ENCODE results near the gene TIMM13.

DNA sequence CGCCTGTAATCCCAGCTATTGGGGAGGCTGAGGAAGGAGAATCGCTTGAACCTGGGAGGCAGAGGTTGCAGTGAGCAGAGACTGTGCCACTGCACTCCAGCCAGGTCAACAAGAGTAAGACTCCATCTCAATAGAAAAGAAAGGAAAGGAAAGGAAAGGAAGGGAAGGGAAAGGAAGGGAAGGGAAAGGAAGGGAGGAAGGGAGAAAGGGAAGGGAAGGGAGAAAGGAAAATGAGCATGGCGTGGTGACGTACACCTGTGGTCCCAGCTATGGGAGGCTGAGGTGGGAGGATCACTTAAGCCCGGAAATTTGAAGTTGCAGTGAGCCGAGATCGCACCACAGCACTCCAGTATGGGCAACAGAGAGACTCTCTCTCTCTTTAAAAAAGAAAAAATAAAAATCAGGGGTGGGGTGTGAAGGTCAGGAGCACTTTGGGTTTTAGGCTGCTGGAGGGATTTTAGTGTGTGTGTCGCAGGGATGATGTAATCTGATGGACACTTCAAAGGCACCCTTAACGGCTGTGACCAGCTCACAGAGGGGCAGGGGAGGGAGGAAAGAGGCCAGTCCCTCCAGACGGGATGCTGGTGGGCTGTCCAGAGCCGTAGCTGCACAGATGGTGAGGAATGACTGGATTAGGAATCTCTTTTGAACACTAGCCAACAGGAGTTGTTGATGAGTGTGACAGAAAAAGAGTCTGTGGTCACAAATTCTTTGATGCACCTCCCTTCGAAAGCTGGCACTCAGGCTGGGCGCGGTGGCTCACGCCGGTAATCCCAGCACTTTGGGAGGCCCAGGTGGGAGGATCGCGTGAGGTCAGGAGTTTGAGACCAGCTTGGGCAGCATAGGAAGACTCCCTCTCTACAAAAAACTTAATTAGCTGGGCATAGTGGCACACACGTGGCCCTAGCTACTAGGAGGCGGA, 39.8 kb downstream of the TIMM13 start:
- TF ChIP-seq, protein P1, sequence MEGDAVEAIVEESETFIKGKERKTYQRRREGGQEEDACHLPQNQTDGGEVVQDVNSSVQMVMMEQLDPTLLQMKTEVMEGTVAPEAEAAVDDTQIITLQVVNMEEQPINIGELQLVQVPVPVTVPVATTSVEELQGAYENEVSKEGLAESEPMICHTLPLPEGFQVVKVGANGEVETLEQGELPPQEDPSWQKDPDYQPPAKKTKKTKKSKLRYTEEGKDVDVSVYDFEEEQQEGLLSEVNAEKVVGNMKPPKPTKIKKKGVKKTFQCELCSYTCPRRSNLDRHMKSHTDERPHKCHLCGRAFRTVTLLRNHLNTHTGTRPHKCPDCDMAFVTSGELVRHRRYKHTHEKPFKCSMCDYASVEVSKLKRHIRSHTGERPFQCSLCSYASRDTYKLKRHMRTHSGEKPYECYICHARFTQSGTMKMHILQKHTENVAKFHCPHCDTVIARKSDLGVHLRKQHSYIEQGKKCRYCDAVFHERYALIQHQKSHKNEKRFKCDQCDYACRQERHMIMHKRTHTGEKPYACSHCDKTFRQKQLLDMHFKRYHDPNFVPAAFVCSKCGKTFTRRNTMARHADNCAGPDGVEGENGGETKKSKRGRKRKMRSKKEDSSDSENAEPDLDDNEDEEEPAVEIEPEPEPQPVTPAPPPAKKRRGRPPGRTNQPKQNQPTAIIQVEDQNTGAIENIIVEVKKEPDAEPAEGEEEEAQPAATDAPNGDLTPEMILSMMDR (IDR thresholded peaks at IDR 0.05) = no peak
- no peak for TF ChIP-seq POLR2A (IDR thresholded peaks at IDR 0.05)
